A549 treated with ZK216348 at 1 μM for 4 hours (cell line): ENCODE measurements around the gene DHRS4. TPM values are rescaled to one million over a fixed set of nuclear protein-coding genes. Genes with fewer than 3 reads are reported as not detected.

ENCODE experiments used
- total RNA-seq: library from RNA; stranded (reverse); fragments of 200-300 nt; extraction: Qiagen RNA extraction; gene quantifications from 5 replicates; pipeline ENCODE4 v1.2.3, GENCODE V29; 2022; ENCODE audit warnings: low read depth

Gene DHRS4
- total RNA-seq: 36.9 to 51.1 TPM (median 48.9 TPM) in 5 replicates

DNA sequence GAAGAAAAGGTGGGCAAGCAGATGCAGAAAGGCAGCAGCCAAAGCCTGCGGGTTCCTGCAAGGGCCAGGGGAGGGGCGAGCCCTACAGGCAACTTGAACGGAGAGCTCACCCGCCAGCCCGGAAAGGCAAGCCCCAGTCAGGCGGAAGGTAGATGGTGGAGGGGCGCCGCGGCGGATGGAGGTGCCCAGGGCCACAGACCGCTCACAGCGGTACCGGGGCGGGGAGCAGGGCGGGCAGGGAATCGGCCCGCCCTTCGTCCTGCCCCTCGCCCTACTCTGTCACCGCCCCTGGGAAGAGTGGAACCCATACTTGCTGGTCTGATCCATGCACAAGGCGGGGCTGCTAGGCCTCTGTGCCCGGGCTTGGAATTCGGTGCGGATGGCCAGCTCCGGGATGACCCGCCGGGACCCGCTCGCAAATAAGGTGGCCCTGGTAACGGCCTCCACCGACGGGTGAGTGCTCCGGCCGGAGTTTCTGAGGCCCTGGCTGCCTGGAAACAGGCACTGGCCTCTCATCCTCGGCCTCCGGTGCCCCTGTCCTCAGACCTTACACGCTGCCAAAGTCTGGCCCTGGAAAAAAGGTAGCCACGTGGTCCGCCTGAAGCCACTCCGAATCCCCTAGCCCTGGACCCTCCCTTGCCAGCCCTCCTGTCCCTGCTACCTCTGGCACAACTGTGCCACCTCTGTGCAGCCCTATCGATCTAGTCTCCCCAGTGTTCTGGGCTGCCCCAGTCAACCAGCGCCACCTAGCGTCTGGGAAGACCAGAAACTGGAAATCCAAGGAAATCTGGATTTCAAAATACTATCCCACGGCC lies at the start of gene DHRS4:
Gene DHRS4, plus strand, starts transcription at position 307 of the 815 bp plus-strand sequence. Its CDS starts 19 bp downstream, at position 326.

GRCh38 chr14:23988607-23989363 lies 35.2 kb downstream of the DHRS4 start, which contains the start of gene DHRS4L2:
Gene DHRS4L2, plus strand, starts transcription at chr14:23988929. Its CDS starts 19 bp downstream, at chr14:23988948.

Other genes starting within 250 kb of the DHRS4 start
- 23.2 to 36.3 TPM (median 32.1 TPM) in 5 replicates for gene DHRS4L2, start 35.2 kb downstream of the DHRS4 start, total RNA-seq
- 0.22 to 0.74 TPM (median 0.60 TPM) in 5 replicates for gene CARMIL3, start 98.2 kb downstream of the DHRS4 start, total RNA-seq
- gene CPNE6, start 117.8 kb downstream of the DHRS4 start, total RNA-seq: not detected in 5 replicates
- gene PCK2, start 140.5 kb downstream of the DHRS4 start, total RNA-seq: 13.5 to 21.1 TPM (median 19.2 TPM) in 5 replicates
- 19.4 to 22.4 TPM (median 21.7 TPM) in 5 replicates for gene DCAF11, start 161.0 kb downstream of the DHRS4 start, total RNA-seq
- 0.53 to 0.97 TPM (median 0.65 TPM) in 5 replicates for gene NRL, start 161.2 kb downstream of the DHRS4 start, total RNA-seq
- gene FITM1, start 176.9 kb downstream of the DHRS4 start, total RNA-seq: not detected in 5 replicates
- gene PSME1, start 182.4 kb downstream of the DHRS4 start, total RNA-seq: 149 to 185 TPM (median 165 TPM) in 5 replicates
- gene EMC9, start 187.8 kb downstream of the DHRS4 start, total RNA-seq: 37.8 to 64.0 TPM (median 62.7 TPM) in 5 replicates
- 149 to 205 TPM (median 163 TPM) in 5 replicates for gene PSME2, start 192.8 kb downstream of the DHRS4 start, total RNA-seq
- 14.7 to 35.4 TPM (median 31.7 TPM) in 5 replicates for gene RNF31, start 193.7 kb downstream of the DHRS4 start, total RNA-seq
- 15.5 to 24.9 TPM (median 19.7 TPM) in 5 replicates for gene IRF9, start 207.5 kb downstream of the DHRS4 start, total RNA-seq
- gene REC8, start 218.3 kb downstream of the DHRS4 start, total RNA-seq: 2.6 to 6.5 TPM (median 4.6 TPM) in 5 replicates
- 51.4 to 91.8 TPM (median 77.1 TPM) in 5 replicates for gene IPO4, start 235.0 kb downstream of the DHRS4 start, total RNA-seq
- gene TM9SF1, start 241.7 kb downstream of the DHRS4 start, total RNA-seq: 48.0 to 74.0 TPM (median 66.9 TPM) in 5 replicates